Gastrocnemius medialis (tissue), 4 donors: ENCODE data around the gene IQCE.

Source experiments
- POLR2A ChIP-seq, 2 donors: fragments of 450-650 bp; IDR thresholded peaks; one replicate each; pipeline ENCODE4 v1.6.1; 2017; ENCODE audit warnings: antibody characterized with exemption in 2 of 2, mild to moderate bottlenecking in 2 of 2, moderate library complexity in 2 of 2
- TF ChIP-seq, protein P1 (sequence below), 5 experiments: fragments of 450-650 bp in 3 of 5; fragments of 200-600 bp in 2 of 5; sonication (generic) in 2 of 5; IDR thresholded peaks in 4 of 5; conservative IDR thresholded peaks in 1 of 5; 1 replicate in 4 of 5; 2 replicates in 1 of 5; pipeline ENCODE4 v1.5.1; 2016 to 2019; ENCODE audit warnings: antibody characterized with exemption in 5 of 5, mild to moderate bottlenecking in 3 of 5, moderate library complexity in 3 of 5

DNA sequence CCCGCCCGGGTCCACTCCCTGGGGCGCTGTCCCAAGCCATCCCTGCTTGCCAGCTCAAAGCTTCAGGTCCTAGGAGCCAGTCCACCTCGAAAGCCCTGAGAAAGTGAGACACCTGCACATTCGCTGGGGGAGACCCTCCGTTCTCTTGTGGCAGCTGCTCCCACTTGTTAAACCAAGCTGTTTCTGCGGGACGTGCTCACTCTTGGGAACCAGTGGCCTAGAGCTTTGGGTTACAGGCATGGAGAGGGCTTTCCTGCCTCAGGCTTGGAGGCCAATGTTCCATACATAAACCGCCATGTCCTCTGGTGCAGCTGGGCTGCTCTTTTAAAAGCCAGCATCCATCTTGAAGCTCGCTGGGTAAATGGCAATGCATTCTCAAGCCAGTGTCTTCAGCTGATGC is 53.1 kb downstream of the IQCE start:
- TF ChIP-seq, protein P1, sequence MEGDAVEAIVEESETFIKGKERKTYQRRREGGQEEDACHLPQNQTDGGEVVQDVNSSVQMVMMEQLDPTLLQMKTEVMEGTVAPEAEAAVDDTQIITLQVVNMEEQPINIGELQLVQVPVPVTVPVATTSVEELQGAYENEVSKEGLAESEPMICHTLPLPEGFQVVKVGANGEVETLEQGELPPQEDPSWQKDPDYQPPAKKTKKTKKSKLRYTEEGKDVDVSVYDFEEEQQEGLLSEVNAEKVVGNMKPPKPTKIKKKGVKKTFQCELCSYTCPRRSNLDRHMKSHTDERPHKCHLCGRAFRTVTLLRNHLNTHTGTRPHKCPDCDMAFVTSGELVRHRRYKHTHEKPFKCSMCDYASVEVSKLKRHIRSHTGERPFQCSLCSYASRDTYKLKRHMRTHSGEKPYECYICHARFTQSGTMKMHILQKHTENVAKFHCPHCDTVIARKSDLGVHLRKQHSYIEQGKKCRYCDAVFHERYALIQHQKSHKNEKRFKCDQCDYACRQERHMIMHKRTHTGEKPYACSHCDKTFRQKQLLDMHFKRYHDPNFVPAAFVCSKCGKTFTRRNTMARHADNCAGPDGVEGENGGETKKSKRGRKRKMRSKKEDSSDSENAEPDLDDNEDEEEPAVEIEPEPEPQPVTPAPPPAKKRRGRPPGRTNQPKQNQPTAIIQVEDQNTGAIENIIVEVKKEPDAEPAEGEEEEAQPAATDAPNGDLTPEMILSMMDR (IDR thresholded peaks at IDR 0.05 in 4 of 5, conservative IDR thresholded peaks at IDR 0.05 in 1 of 5) = no peak
- no peak for TF ChIP-seq POLR2A (IDR thresholded peaks at IDR 0.05)
